DMS53 (cell line): ENCODE data around the gene EVI5L.
A peak's percentile ranks its signal among the peaks of the same experiment; 100 is the strongest.
"Not testable (repeated sequence)": the region's sequence is repeated elsewhere in the genome, so short reads cannot be mapped to it uniquely, and the experiment has no call there.

Experiments used
- DNase-seq: peaks from one replicate; lab custom pipeline; 2025; lab: John Stamatoyannopoulos, UW

The EVI5L gene

DNA sequence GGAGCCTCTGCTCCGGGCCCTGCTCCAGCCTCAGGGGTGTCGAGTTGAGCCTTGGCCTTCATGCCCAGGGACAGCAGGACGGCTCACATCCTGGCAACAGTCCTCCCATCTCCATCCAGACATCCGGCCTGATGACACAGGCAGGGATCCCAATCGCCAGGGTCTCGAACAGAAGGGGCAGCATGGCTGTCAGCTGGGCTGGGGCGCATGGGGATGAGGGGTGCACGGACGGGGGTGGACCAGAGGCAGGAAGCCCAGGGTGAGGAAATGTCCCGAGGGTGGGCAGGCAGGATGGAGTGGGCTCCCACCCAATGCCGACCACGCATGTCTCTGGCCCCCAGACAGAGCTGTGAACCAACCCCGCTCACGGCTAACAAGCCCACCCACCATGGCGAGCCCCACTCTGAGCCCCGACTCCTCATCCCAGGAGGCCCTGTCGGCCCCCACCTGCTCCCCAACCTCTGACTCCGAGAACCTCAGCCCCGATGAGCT is 16.2 kb downstream of the EVI5L start:
- DNase-seq = no peak

- DNase-seq = no peak
Observed at GRCh38 chr19:7847664-7848063, 17.6 kb downstream of the EVI5L start.

- DNase-seq = no peak
Observed at GRCh38 chr19:7848779-7849457, 18.9 kb downstream of the EVI5L start.

- DNase-seq = no peak
Observed at GRCh38 chr19:7849631-7849999, 19.6 kb downstream of the EVI5L start.

GRCh38 chr19:7850000-7850813 is 20.2 kb downstream of the EVI5L start:
- DNase-seq = no peak

DNA sequence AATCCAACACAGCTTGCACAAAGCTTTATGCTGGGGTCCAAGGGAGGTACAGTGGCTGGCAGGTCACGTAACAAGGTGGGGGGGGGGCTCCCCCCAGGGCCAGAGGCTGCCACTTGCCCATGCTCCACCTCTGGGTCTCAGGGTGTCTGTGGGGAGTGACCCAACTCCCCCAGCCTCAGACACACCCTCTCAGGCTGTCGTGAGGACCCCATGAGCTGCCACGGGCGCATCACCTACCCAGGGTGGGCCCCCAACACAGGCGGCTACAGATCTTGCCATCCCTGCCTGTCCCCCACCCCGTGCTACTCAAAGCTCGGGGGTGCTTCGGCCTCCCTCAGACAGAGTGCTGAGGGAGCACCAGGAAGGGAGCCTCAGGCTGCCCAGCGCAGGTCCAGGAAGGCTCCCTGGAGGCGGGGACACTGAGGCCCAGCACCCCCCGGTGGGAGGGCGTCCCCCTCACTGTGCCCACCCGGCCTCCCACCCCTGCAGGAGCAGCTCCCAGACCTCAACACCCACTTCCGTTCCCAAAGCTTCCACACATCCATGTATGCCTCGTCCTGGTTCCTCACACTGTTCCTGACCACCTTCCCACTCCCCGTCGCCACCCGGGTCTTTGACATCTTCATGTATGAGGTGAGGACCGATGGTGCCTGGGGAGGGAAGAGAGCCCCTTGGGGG is 21.1 kb downstream of the EVI5L start:
- DNase-seq = no peak

GRCh38 chr19:7851623-7852500 is 21.8 kb downstream of the EVI5L start:
- DNase-seq = no peak

GRCh38 chr19:7852851-7853769 is 23.1 kb downstream of the EVI5L start:
- DNase-seq = peak; percentile 96

DNA sequence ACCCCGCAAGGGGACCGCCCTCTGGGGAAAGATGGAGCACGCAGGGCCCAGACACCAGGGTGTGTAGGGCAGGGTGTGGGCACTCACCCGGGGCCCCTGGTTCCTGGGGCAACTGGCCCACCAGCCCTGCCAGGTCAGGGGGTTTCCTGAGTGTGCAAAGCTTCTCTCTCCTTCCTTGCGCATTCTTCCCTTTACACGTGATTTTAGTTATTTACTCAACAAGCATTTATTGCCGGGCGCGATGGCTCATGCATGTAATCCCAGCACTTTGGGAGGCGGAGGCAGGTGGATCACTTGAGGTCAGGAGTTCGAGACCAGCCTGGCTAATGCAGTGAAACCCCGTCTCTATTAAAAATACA is 23.7 kb downstream of the EVI5L start:
- peak; percentile 61 for DNase-seq

- DNase-seq = no peak
Observed at GRCh38 chr19:7855426-7856108, 25.5 kb downstream of the EVI5L start.

DNA sequence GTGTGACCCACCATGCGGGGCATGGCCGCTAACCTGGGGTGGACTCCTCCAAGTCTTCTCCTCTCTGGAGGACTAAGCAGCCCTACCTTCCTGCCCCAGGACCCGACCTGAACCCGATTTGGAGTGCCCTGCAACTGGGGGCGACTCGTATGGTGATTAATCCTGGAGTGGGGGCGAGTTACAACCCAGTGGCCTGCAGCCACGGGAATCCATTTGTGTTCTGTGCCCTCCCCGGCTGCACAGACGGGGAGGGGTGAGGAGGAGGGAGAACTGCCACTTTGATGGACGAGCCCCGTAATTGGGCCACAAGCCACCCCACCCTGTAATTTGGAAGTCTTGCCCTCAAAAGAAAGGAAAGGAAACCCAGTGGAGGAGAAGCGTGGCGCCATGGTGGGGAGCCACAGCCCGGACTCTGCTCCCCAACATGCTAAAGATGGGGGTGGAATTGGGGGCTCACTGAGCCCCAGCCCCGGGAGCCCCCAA is 26.1 kb downstream of the EVI5L start:
- DNase-seq = no peak

DNA sequence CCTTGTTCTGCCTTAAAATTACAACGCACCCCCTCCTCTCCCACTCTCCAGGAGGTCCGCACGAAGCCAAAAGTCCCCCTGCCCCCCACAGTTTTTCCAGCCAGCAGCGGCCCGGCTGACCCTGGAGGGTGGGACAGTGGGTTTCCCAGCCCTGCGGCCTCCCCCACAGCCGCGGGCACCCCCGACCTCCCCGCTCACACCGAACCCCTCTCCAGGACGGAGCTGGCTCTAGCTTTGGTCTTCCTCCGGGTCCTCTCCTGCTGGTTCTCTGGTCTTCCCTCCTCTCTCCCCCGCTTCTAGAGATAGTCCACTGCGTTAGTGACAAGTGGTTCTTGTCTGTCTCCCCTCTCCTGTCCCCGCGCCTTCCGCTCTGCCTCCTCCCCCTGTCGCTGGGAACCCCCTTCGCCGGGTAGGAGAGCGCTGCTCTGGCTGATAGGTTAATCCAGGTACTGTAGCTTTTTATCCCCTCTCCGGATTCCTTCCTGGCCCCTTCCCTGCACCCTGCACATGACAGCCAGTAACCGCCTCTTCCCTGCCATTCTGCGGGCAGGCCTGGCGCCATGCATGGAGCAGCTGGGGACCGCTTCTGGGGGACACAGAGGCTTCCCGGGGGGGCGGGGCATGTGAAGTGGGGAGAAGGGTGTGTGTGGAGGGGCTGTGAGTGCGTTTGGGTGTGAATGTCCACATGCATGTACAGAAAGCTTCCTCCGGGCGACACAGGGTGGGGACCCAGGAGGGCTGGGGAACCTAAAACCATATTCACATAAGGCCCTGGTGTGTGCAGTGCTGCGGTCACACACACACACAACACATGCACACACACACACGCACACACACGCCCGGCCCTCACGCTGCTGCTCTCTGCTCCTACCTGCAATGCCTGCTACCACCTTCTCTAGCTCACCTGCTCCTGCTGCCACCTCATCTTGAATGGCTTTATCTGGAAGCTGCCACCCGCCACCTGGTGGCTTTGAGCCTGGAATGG is 27.0 kb downstream of the EVI5L start:
- DNase-seq = peak; percentile 52

DNA sequence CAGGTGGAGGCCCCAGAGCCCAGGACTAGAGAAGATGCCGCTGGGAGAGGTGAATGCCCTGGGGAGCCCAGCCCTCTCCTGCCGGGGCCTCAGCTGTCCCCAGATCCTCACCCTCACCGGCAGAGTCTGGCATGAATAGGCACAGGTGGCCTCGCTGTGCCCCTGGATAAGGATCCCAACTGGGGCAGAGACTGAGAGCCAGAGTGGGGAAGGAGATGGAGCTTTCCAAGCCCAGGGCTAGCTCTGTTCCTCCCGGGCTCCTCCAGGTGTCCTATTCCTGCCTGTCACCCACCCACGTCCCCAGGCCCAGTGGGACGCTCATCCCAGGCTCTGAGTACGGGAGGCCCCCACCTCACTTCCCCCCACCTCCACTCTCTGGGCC is 27.7 kb downstream of the EVI5L start:
- DNase-seq = peak; percentile 60

- peak; percentile 90 for DNase-seq
Observed at GRCh38 chr19:7858109-7858770, 28.2 kb downstream of the EVI5L start.

DNA sequence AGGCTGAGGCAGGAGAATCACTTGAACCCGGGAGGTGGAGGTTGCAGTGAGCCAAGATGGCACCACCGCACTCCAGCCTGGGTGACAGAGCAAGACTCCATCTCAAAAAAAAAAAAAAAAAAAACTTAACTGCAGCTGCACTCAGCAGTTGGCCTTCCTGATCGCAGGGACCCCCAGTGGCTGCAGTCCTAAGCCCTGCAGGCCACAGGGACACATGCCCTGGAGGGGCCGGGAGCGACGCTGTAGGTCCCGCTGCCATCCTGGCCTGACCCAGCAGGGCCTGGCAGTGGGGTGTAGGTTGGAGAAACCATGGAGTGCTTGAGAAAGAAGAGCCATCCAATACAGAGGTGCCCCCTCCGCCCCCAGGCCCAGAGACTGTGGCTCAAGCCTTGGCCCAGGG is 29.1 kb downstream of the EVI5L start:
- not testable (repeated sequence) for DNase-seq

DNA sequence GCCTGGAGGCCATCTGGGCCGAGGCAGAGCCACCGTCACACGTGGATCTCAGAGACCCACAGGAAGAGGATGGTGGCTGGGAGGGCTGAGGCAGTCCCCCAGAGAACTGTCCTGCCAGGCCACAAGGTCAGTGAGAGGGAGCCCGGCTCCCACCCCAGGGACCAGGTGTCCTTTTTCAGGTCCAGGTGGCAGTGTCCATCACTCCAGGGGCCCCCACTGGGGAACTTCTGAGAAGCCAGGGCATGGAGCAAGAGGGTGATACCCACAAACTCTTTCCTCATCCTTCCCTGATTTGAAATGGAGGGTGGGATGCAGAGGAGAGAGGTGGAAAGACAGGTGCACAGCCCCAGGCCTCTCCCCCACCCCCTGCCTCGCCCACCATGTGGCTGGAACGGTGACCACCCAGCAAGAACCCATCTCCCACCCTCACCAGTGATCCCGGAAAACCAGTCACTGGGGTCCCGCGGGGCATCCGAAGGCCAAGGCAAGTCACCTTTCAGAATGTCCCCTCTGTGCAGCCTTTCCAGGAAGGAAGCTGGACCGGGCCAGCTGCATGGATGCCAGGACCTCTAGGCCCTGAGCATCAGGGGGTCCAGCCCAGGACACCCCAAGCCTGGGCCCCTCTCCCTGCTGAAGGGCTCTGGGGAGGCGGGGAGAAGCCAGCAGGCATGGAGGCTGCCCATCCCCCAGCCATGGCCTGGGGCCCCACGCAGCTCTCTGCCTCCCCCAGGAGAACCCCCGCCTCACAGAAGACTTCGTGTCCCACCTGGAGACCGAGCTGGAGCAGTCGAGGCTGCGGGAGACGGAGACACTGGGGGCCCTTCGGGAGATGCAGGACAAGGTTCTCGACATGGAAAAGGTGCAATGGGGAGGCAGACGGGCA is 30.1 kb downstream of the EVI5L start:
- no peak for DNase-seq
